ENCODE measurements around the gene DNAH17.

Gene DNAH17

DNA sequence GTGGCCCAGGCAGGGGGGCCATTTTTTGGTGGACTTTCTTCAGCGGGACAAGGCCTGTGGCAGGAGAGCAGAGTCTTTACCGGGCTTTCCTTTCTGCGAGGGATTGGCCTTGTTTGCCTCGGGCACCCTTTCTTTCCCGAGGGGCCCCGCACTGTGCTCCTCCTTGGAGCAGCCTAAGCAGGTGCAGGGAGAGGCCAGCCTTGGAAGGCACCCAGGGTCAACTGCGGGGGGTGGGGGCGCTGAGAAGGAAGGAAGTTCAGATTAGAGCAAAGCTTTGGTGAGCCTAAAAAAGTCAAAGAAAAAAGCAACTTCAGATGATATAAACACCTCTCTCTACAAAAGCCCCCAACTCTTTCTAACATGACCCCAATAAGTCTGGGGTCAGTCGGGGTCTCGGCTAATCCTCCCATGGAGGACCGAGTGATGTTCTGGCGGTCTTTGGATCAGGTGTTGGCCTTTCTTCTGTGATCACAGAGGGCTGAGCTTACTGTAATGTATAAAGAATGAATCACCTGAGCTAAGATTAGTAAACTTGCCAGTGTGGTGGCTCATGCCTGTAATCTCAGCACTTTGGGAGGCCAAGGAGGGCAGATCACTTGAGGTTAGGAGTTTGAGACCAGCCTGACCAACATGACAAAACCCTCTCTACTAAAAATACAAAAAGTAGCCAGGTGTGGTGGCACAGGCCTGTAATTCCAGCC lies 135.8 kb downstream of the DNAH17 start:
- DNase-seq, result no peak

DNA sequence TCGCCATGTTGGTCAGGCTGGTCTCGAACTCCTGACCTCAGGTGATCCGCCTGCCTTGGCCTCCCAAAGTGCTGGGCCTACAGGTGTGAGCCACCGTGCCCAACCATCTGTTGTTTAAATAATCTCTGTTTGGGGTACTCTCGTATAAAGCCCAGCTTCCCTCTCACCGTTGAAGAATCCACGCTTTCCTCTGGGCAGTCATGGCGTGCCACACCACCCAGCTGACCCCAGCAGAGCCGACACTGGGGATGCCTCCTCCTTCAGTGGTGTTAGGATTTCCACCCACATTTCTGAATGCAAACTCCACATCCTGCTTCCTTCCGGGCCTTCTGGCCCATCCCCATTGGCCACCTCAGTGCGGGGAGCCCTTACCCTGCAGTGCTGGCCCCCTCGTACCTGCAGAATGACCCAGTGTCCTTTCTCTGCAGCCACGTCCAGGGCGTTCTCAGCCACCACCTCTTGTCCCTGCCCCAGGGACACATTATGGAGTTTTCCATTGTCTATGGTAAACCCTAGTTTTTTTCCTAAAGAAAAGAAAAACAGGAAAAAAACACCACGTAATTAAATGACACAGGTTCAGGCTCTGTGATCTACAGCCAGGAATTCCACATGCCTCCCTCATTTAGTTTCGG lies 138.4 kb downstream of the DNAH17 start:
- no peak for DNase-seq

DNA sequence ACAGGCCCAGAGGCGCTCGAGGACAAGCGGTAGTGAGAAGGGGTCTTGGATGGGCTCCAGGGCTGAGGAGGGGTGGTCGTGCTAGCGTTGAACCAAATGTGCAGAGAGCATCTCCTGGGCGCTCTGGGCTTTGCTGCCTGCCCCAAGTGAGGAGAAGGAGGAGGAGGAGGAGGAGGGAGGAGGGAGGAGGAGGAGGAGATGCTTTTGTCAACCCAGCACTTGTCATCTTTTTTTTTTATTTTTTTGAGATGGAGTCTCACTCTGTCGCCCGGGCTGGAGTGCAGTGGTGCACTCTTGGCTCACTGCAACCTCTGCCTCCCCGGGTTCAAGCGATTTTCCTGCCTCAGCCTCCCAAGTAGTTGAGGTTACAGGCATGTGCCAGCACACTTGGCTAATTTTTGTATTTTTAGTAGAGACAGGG lies 138.9 kb downstream of the DNAH17 start:
- DNase-seq, result no peak

DNA sequence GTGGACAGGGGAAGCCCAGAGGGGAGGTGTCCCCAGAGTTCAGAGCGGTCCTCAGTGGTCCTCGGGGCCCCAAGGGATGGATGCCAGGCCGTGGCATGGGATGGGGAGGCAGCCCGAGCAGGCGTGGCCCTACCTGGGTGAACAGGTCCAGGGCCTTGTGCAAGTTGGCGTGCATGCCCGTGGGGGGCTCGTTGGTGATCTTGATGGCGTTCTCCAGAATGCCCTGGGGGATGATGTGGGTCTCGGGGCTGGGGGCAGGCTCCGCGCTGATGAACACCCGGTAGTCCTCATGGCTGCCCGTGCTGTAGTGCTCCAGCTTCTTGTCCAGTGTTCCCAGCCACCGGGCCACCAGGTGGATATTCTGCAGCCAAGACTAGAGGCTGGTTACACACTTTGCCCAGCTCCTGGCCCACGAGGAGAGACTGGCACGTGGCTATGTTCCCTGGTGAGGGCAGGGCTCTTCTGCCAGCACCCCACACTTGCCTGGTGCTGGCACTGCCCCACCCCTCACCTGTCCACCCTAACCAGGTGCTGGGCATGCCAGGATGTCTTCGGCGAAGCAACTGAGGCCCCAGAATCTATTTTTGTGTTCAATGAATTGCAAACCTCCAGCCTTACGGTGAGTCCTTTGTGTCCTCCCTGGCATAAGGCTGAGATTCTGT lies 139.6 kb downstream of the DNAH17 start:
- no peak for DNase-seq

DNA sequence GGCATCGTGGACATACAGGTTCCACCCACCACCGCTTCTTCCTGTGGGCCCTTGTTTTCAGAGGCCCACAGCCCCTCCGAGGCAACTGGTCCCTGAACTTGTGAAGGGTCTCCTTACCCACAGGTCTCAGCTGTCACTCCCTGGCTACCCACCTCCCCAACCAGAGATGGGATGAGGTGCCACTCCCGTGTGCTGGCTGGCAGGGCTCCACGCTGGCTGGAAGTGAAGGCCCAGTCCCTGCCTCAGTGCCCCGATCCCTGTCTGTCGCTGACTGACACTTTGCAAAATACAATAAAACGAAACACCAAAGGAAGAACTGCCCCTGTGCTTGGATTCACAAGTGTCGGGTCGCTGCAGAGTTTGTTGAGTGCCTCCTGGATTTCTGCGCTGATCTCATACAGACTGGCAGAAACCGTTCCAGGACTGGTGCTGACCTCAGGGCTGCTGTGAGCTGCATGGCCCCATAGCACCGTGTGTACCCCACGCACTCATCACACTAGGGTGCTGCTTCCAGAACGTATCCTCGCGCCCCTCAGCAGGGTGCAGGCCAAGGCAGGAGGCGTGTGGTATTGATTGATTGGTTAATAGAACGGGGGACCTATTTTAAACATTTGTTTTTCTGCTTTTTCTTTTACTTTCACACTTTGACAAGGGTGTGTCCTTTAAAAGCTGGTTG lies 141.7 kb downstream of the DNAH17 start:
- no peak for DNase-seq

DNA sequence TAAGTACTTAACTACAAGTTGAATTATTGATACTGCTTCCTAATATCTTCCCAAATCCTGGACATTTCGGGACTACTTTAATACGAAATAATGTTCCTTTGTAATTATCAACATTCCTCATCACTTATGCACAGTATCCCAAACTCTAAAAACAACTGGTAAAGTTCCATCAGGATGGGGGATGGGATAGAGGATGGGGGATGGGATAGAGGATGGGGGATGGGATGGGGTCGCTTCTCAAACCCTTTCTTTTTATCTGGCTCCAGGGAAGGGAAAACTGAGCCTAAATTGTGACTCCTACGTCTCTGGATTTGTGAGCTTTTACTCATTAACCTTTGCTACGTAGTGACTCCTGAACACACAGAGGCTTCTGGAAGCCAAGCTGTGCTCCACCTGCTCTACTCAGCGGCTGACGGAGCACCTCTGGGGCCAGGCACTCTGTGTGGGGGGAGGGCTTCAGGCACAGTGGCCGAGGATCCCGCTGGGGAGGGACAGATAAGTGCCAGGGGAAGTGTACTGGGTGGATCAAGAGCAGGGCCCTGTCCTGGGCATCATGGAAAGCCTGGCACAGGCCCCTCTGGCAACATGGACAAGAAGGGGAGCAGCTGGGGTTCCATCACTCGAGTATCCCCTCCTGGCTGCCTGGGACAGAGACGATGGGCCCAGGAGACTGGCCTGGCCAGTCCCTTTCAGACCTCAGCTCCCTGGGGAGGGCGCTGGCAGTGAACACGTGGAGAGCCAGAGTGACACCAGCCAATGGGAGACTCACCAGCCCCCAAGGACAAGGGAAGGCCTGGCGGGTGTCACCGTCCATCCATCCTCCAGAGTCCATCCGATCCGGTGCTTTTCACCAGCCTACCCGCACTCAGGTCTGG lies 142.5 kb downstream of the DNAH17 start:
- DNase-seq, result no peak

DNA sequence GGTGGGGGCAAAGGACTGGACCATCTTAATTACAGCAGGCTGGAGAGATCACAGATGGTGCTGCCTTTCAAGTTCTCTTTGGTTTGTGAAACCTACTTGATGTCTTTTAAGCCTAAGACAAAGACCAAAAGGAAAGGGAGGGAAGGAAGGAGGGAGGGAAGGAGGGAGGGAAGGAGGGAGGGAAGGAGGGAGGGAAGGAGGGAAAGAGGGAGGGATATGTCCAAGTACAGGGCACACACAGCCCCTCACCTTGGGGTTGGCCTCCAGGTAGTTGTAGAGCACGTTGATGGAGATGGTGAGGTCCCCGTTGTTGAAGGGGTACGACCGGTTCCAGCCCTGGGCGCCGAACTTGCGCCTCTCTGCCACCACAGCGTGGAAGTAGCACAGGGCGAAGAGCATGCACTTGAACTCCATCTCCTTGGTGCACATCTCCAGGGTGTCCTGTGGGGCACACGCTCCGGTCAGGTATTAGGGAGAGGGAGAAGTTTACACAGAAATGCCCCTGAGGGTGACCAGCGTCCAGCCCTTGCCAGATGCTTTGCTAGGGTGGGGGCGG lies 143.3 kb downstream of the DNAH17 start:
- no peak for DNase-seq

DNA sequence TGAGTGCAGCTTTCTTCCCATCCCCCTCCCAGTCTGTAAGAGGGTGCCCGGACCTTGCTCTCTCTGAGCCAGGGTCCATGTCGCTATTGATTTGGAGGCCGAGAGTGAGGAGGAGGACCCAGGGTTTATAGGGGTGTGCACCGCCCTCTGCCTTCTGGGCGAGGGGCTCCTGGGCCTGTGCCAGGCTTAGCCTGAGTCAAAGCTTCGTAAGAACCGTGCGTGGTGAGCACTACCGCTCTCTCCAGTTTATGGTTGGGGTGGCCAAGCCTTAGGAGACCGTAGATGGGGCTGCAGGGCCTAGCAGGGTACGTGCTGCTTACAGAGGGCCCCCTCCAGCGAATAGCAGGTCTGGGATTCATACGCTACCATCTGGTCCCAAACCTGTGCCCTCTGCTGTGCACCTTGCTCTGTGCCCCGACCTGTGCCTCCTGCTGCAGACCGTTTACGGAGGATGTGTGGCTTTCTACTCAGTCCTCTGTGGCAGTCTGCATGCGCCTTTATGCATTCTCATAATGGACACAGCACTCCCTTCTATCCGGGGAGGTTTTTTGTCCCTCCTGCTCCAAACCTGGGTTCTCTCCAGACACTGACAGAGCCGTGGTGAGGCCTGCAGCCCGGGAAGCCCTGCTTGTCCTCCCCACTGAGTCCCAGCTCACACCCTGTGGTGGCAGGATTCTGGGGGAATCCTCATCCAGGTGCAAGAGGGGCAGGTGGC lies 144.0 kb downstream of the DNAH17 start:
- DNase-seq, result no peak

DNA sequence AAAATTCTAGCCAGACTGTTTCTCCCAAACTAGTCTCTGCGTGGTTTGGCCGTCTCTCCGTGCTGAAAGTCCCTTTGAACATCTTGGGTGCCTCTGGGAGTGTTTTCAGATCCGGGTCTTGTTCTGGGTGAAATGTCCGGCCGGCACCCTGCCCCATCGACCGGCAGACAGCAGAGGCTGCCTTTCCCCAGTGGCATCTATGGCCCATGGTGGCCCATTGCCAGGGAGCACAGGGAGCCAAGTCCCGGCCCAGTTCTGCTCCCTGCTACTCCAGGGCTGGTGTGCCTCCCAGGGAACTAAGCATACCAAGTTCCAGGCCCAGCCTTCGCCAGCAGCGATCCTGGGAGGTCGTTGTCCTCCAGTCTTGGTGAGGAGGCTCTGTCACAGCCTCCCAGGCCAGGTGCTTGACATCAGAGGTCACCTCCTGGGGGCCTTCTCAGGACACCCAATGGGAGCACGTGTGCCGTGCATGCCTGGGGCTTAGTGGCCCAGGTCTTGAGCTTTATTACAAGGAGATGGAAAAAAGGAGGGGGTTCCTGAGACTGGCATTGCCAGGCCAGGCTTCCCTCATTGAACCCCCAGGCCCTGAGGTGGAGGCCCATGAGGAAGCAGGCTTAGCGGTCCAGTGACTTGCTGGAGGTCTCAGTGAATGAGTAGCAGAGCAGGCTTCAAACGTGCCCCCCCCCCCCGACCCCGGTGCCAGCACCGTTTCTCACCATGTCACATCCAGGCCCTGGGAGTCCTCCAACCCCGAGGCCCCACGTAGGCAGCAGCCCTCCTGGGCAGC lies 144.8 kb downstream of the DNAH17 start:
- DNase-seq, result no peak

DNA sequence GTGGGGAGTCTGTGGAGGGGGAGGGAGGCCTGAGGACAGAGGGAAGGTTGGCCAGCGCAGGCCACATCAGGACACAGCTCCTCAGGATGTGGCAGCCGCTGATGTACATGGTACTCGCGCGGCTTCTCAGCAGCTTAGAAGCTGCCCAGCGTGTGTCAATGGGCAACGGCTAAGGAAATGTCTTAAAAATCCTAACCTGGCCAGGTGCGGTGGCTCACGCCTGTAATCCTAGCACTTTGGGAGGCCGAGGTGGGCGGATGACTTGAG lies 145.6 kb downstream of the DNAH17 start:
- DNase-seq, result no peak

DNA sequence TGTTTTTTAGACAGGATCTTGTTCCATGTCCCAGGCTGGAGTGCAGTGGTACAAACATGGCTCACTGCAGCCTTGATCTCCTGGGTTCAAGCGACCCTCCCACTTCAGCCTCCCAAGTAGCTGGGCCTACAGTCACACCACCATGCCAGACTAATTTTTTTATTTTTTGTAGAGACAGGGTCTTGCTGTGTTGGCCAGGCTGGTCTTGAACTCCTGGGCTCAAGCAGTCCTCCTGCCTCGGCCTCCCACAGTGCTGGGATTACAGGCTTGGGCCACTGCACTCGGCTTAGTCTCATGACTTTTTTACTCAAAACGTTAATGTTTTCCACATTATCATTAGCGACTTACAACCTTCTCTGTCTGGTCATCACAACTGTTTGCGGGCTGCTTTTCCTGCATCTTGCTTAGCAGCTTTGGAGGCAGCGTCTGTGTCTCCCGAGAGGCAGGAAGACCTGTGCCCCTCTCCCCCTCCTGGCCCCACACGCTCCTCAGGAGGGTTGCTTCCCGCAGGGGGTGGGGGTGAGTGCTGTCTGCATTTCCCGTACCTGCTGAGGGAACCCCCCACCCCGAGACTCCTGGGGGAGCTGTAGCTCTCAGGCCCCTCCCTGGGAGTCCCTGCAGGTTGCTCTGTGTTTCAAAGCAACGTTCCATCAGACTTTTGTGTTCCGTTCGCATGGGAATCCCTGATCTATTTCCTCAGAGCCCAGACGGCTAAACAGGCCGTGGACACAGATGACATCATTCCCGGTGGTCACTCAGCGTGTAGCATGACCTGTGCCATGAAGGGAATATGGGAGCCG lies 146.1 kb downstream of the DNAH17 start:
- no peak for DNase-seq

DNA sequence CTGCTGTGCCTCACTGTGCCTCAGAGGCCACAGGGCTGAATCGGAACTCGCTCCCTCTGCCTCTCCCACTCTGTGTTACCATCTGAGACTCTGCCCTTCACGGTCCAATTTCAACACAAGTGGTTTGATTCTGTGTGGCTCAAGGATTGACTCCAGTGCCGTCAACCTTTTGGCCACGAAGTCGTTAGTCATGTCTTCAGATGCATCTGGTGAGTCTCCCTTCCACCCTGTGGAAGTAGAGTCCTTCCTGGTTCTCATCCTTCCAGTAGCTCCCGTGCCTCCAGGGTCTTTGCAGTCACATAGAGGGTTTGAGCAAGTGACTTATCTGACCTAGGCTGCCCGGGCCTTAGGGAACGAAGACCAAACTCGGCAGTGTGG lies 147.6 kb downstream of the DNAH17 start:
- DNase-seq, result no peak

DNA sequence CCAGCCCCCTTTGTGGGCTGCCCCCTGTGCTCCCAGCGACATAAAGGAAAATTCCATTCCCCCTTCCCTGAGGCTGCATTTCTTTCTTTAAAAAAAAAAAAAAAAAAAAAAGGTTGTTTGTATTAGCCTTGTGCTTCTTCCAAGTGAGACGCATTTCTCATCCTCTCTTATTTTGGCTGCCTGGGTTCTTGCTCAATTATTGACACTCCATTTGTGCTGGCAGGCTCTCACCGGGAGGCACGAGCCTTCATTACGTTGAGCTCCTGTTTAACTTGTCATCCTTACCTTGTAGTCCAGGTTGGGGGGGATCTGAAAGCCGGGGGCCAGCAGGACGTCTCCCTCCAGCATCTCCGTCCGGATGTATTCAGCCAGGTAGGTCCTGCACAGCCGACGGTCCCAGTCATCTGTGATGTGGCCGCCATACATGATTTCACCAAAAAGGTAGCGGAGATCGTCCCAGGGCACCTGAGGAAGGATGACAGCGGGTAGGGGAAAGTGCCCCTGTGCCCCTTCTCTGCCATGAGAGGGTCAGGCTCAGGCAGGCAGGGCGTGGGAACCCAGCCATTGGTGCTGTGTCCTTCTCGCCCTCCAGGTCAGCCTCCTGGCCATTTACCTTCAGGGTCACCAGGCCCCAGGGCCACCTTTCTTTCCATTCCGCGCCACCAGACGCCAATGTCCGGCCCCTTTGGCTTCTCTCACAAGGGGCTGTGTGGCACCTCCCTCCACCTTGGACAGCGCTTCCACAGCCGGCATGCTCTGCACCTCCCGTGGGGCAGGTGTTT lies 148.2 kb downstream of the DNAH17 start:
- DNase-seq, result no peak

DNA sequence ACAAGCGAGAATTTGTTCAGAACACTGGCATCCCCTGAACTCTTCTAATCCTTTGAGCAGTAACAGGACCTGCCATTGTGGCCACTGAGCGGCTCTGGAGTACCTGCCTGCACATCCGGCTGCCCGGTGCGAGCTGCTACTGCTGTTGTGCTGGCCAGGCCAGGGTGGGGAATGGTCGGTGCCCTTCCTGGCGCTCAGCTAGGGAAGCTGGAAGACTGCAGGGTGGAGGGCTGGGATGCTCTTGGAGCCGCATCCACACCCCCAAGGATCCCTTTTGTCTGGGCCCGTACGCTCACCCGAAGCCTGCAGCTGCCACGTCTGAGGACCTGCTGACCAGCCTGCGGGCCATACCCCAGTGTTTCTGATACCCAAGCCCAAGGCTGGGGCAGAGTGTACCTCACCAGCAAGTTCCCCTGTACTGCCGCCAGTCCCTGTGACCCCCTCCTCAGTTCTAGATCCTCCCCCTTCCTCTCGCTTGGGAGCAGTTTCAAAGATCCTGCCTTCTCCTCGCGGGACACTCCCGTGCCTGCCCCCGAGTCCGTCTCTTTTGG lies 149.1 kb downstream of the DNAH17 start:
- no peak for DNase-seq

DNA sequence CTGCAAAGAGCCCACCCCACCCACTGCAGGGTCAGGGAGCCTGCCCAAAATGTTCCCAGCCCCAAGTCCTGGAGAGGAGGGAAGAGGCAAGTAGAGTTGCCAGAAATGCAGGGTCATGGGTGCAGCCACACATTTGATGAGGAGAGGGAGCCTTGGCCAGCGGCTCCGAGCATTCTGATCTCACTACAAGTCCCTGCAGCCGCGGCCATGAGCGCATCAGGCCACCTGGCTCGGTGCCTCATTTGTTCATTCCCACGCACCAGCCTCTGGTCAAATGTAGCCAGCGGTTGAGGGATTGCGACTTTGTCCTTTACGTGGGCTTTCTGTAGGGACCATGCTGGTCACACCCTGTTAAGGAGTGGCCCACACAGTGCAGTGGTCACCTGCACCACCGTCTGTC lies 150.1 kb downstream of the DNAH17 start:
- no peak for DNase-seq

DNA sequence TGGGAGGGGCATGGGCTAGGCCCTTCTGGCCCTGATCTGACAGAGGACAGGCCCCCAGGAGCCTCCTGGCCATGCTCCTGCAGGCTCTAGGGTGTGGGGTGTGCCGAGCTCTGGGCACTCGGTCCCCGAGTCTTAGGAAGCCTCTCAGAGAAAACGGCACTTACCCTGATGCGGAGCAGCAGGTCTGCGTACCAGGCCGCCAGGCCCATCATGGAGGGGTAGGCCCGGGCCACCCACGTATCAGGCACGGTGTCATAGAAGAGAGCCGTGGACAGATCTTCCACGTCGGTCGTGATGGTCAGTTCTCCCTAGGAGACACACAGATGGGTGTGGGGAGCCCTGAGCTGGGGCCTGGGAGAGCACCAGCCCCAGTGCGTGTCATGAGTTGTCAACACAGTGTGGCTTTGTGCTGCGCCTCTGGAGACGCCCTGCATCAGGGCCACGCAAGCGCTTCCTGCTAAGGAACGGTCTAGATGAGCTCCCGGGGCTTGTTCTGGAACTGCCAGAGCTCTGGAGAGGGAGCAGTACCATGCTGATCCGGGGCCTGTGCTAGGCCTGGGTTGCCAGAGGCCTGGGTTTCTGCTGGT lies 150.8 kb downstream of the DNAH17 start:
- DNase-seq, result no peak

DNA sequence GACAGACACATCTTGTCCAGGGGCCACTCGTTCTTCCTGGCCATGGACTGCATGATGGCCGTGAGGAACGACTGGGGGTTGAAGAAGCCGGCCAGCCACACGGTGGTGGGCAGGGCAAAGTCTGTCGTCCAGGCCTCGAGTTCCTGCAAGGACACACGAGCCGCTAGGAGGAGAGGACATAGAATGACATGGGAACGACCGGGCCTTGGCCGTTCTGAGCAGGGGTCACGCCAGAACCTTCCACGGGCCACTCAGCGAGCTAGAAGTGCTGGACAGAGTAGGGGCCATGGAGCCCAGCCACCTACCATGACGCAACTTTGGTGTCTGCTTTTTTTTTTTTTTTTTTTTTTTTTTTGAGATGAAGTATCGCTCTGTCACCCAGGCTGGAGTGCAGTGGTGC lies 151.8 kb downstream of the DNAH17 start:
- DNase-seq, result no peak

DNA sequence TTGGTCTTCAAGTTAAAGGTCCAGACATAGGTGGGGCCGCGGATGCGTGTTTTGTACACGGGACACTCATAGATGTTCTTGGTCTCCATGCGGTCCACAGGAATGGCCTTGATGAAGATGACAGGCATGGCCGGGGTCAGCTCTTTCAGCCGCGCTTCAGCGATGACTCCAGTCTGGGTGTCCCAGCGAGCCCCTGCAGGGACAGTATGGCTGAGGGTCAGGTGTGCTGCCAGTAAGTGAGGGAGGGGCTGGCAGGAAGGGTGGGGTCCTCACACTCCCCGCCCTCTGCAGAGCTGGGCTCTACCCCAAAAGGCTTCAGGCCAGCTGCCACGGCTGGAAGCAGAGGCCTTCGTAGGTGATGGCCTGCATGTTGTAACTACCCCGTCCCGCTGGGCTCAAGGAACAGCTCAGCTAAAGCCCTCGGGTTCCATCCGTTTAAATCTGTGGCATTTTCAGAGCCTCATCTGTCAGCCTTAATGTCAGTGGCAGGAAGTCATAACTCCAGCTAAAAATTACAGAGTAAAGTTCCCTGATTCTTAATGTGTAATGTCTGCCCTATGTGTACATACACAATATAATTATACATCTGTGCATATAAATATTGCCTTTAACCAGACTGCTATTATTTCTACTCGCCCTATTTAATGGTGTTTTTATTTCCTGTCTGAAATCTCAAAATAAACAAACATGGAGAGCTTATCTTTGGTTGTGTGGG lies 153.1 kb downstream of the DNAH17 start:
- DNase-seq, result no peak
